Measurements from ENCODE around the gene DHRSX.

Gene DHRSX, protein sequence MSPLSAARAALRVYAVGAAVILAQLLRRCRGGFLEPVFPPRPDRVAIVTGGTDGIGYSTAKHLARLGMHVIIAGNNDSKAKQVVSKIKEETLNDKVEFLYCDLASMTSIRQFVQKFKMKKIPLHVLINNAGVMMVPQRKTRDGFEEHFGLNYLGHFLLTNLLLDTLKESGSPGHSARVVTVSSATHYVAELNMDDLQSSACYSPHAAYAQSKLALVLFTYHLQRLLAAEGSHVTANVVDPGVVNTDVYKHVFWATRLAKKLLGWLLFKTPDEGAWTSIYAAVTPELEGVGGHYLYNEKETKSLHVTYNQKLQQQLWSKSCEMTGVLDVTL

DNA sequence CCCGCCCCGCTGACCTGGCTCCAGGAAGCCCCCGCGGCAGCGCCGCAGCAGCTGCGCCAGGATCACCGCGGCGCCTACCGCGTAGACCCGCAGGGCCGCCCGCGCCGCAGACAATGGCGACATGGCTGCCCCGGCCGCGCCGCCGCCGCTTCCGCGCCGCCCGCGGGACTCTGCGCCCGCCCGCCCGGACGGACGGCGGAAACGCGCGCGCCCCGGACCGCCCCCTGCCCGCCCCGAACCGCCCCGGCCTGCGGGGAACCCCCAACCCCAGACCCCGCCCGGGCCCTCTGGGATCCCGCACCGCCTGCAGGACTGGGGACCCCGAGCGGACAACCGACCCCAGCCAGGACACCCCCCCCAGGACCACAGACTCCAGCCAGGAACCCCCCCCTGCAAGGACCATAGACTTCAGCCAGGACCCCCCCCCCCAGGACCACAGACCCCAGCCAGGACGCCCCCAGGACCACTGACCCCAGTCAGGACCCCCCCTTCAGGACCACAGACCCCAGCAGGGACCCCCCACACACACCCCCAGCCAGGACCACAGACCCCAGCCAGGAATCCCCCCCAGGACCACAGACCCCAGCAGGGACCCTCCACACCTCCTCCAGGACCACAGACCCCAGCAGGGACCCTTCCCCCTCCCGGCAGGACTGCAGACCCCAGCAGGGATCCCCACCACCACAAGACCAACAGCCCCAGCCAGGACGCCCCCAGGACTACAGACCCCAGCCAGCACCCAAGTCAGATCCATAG lies at the start of gene DHRSX, which contains the start of gene ZBED1:
DHRSX (minus strand) TSS at position 174 of the 756 bp plus-strand sequence; CDS start at position 123, 51 bp downstream.
ZBED1 (minus strand) TSS at position 174 of the 756 bp plus-strand sequence. CDS start 10,257 bp downstream, outside the sequence.
- H3K4me3 ChIP-seq (ENCODE audit: insufficient read length, low read depth) = peak within 1 kb of the TSS; percentile 76
- no peaks in the 10 kb centered on the region for H3K4me1 ChIP-seq (ENCODE audit: insufficient read depth, insufficient read length)
- DNase-seq (ENCODE audit: low read depth, low spot score) = no peak
- H3K9ac ChIP-seq (ENCODE audit: insufficient read length, low read depth) = peak within 1 kb of the TSS; percentile 90
- TF ChIP-seq ZNF274 (IDR thresholded peaks at IDR 0.05; ENCODE audit: low read depth, low read length) = no peak
- no peak for TF ChIP-seq SUZ12 (IDR thresholded peaks at IDR 0.05; ENCODE audit: extremely low read depth, insufficient read depth, insufficient read length)
- TF ChIP-seq YY1 (IDR thresholded peaks at IDR 0.05; ENCODE audit: insufficient read depth, insufficient read length) = no peak
- no peaks in the 10 kb centered on the region for H3K27me3 ChIP-seq (ENCODE audit: insufficient read depth, insufficient read length)
- peaks cover 21% of the 10 kb centered on the region for H3K36me3 ChIP-seq (ENCODE audit: insufficient read depth, insufficient read length, low read length)
- no peaks in the 10 kb centered on the region for H3K9me3 ChIP-seq (ENCODE audit: insufficient read depth, low read length)

DNA sequence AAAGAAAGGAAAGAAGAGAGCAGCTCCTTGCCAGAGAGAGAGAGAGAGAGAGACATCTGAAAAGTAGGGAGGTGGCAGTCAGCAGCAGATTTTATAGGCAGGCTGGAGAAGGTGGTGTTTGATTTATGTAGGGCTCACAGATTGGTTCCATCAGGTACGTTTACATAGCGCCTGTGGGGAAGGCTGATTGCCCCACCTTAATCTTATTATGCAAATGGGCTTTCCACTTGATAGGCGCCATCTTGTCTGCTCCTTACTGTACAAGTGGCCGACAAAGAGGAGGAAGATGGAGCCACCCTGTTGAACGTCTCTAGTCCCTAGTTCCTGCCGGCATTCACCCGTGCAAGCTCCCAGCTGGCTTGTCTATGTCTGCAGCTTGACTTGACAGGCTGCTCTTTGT lies 49.1 kb upstream of the DHRSX start:
- DNase-seq (ENCODE audit: low read depth, low spot score) = no peak
- Histone ChIP-seq H3K4me1 (ENCODE audit: insufficient read depth, insufficient read length) (peaks cover 3% of the 10 kb centered on the region), H3K27me3 (ENCODE audit: insufficient read depth, insufficient read length) (no peaks in the 10 kb centered on the region), H3K9ac (ENCODE audit: insufficient read length, low read depth) (no peak overlapping the region), H3K36me3 (ENCODE audit: insufficient read depth, insufficient read length, low read length) (no peaks in the 10 kb centered on the region), H3K9me3 (ENCODE audit: insufficient read depth, low read length) (peaks cover 23% of the 10 kb centered on the region), H3K4me3 (ENCODE audit: insufficient read length, low read depth) (no peak overlapping the region)
- TF ChIP-seq SUZ12 (IDR thresholded peaks at IDR 0.05; ENCODE audit: extremely low read depth, insufficient read depth, insufficient read length) (no peak), ZNF274 (IDR thresholded peaks at IDR 0.05; ENCODE audit: low read depth, low read length) (no peak), YY1 (IDR thresholded peaks at IDR 0.05; ENCODE audit: insufficient read depth, insufficient read length) (no peak)

DNA sequence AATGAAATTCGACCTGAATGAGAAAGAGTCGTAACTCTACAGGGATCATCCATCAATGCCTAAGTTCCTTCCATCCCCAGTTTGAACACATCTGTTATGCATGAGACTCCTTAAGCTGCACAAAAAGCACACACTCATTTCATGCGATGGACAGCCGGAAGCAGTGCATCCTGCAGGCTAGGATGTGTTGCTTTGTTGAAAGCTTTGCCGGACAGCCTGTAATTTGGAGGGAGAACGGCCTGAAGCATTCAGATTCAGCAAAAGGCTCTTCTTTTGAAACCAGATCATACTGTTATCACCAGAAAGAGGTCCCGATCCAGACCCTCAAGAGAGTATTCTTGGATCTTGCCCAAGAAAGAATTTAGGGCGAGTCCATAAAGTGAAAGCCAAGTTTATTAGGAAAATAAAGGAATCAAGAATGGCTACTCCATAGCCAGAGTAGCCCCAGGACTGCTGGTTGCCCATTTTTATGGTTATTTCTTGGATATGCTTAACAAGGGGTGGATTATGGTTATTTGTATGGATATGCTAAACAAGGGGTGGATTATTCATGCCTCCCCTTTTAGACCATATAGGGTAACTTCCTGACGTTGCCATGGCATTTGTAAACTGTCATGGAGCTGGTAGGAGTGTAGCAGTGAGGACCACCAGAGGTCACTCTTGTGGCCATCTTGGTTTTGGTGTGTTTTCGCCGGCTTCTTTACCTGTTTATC lies 48.1 kb upstream of the DHRSX start:
- no peaks in the 10 kb centered on the region for H3K36me3 ChIP-seq (ENCODE audit: insufficient read depth, insufficient read length, low read length)
- peaks cover 3% of the 10 kb centered on the region for H3K4me1 ChIP-seq (ENCODE audit: insufficient read depth, insufficient read length)
- H3K9me3 ChIP-seq (ENCODE audit: insufficient read depth, low read length) = peaks cover 15% of the 10 kb centered on the region; the same call in 1 of the 2 replicates
- H3K9ac ChIP-seq (ENCODE audit: insufficient read length, low read depth) = no peak overlapping the region
- H3K27me3 ChIP-seq (ENCODE audit: insufficient read depth, insufficient read length) = no peaks in the 10 kb centered on the region
- peak; percentile 33 for DNase-seq (ENCODE audit: low read depth, low spot score)
- TF ChIP-seq ZNF274 (IDR thresholded peaks at IDR 0.05; ENCODE audit: low read depth, low read length) = no peak
- TF ChIP-seq SUZ12 (IDR thresholded peaks at IDR 0.05; ENCODE audit: extremely low read depth, insufficient read depth, insufficient read length) = no peak
- no peak overlapping the region for H3K4me3 ChIP-seq (ENCODE audit: insufficient read length, low read depth)

DNA sequence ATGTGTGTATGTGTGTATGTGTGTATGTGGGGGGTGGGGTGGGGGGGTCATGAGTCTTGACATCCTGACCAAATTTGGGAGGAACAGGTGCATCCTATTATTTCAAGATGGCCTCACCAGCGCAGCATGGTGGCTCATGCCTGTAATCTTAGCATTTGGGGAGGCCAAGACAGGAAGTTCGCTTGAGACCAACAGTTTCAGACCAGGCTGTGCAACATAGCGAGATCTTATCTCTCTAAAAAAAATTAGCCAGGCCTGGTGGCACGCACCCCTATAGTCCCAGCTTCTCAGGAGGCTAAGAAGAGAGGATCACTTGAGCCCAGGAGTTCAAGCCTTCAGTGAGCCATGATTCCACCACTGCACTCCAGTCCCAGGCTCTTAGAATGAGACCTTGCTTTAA lies 47.0 kb upstream of the DHRSX start:
- H3K36me3 ChIP-seq (ENCODE audit: insufficient read depth, insufficient read length, low read length) = no peaks in the 10 kb centered on the region
- DNase-seq (ENCODE audit: low read depth, low spot score) = no peak
- no peaks in the 10 kb centered on the region for H3K27me3 ChIP-seq (ENCODE audit: insufficient read depth, insufficient read length)
- no peak overlapping the region for H3K9ac ChIP-seq (ENCODE audit: insufficient read length, low read depth)
- peaks cover 15% of the 10 kb centered on the region; the same call in 1 of the 2 replicates for H3K9me3 ChIP-seq (ENCODE audit: insufficient read depth, low read length)
- no peak for TF ChIP-seq ZNF274 (IDR thresholded peaks at IDR 0.05; ENCODE audit: low read depth, low read length)
- no peak for TF ChIP-seq SUZ12 (IDR thresholded peaks at IDR 0.05; ENCODE audit: extremely low read depth, insufficient read depth, insufficient read length)
- no peak for TF ChIP-seq YY1 (IDR thresholded peaks at IDR 0.05; ENCODE audit: insufficient read depth, insufficient read length)
- H3K4me3 ChIP-seq (ENCODE audit: insufficient read length, low read depth) = no peak overlapping the region
- peaks cover 3% of the 10 kb centered on the region for H3K4me1 ChIP-seq (ENCODE audit: insufficient read depth, insufficient read length)

DNA sequence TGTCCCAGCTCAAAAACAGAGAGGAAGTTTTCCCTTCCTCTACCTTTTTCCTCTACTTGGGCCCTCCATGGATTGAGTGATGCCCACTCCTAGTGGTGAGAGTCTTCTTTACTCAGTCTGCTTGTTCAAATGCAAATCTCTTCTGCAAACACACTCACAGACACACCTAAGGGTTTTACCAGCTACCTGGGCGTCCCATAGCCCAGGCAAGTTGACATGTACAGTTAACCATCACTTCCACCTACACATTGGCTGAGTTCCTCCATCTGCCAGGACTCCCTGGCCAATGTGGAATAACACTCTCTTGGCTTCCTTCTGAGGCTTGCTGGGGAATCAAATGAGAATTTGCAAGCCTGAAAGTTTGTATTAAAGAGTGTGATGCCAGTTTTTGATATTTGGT lies 45.7 kb upstream of the DHRSX start:
- no peak overlapping the region for H3K4me3 ChIP-seq (ENCODE audit: insufficient read length, low read depth)
- no peaks in the 10 kb centered on the region for H3K36me3 ChIP-seq (ENCODE audit: insufficient read depth, insufficient read length, low read length)
- H3K27me3 ChIP-seq (ENCODE audit: insufficient read depth, insufficient read length) = no peaks in the 10 kb centered on the region
- H3K9ac ChIP-seq (ENCODE audit: insufficient read length, low read depth) = no peak overlapping the region
- no peak for TF ChIP-seq ZNF274 (IDR thresholded peaks at IDR 0.05; ENCODE audit: low read depth, low read length)
- TF ChIP-seq YY1 (IDR thresholded peaks at IDR 0.05; ENCODE audit: insufficient read depth, insufficient read length) = no peak
- no peak for TF ChIP-seq SUZ12 (IDR thresholded peaks at IDR 0.05; ENCODE audit: extremely low read depth, insufficient read depth, insufficient read length)
- H3K9me3 ChIP-seq (ENCODE audit: insufficient read depth, low read length) = peaks cover 15% of the 10 kb centered on the region; the same call in 1 of the 2 replicates
- peaks cover 3% of the 10 kb centered on the region for H3K4me1 ChIP-seq (ENCODE audit: insufficient read depth, insufficient read length)
- no peak for DNase-seq (ENCODE audit: low read depth, low spot score)

DNA sequence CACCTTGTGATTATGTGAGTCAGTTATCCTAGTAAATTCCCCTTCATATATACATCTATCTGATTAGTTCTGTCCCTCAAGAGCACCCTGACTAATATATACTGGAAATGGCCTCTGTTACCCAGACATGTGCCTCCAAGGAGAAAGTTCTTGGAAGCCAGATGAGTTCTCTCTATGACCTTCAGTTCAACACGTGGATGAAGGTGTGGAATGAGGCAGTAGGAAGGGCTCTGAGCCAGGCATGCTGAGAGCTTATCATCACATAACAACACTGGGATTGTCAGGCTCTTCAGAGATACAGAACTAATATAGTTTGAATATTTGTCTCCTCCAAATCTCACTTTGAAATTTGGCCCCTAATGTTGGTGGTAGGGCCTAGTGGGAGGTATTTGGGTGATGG lies 44.4 kb upstream of the DHRSX start:
- peaks cover 15% of the 10 kb centered on the region; the same call in 1 of the 2 replicates for H3K9me3 ChIP-seq (ENCODE audit: insufficient read depth, low read length)
- DNase-seq (ENCODE audit: low read depth, low spot score) = no peak

More for the DNA sequence above, 44.4 kb upstream of the DHRSX start:
- TF ChIP-seq YY1 (IDR thresholded peaks at IDR 0.05; ENCODE audit: insufficient read depth, insufficient read length) (no peak), SUZ12 (IDR thresholded peaks at IDR 0.05; ENCODE audit: extremely low read depth, insufficient read depth, insufficient read length) (no peak), ZNF274 (IDR thresholded peaks at IDR 0.05; ENCODE audit: low read depth, low read length) (no peak)
- Histone ChIP-seq H3K4me1 (ENCODE audit: insufficient read depth, insufficient read length) (peaks cover 6% of the 10 kb centered on the region), H3K36me3 (ENCODE audit: insufficient read depth, insufficient read length, low read length) (no peaks in the 10 kb centered on the region), H3K4me3 (ENCODE audit: insufficient read length, low read depth) (no peak overlapping the region), H3K27me3 (ENCODE audit: insufficient read depth, insufficient read length) (no peaks in the 10 kb centered on the region), H3K9ac (ENCODE audit: insufficient read length, low read depth) (no peak overlapping the region)
